DMS53 (cell line): ENCODE results near the gene NBEA.

Source experiments
- DNase-seq: peaks from one replicate; lab custom pipeline; 2025; lab: John Stamatoyannopoulos, UW

Gene NBEA

GRCh38 chr13:35475960-35476943 lies 534.2 kb downstream of the NBEA start, which contains the start of gene MAB21L1:
Gene MAB21L1, minus strand, starts transcription at chr13:35476689. Its CDS starts 551 bp downstream, at chr13:35476138.
- peak; percentile 76 for DNase-seq

GRCh38 chr13:35477386-35477946 lies 535.4 kb downstream of the NBEA start:
- no peak for DNase-seq

- no peak for DNase-seq
Measured at GRCh38 chr13:35478271-35479037, 536.4 kb downstream of the NBEA start.

- DNase-seq: no peak
Measured at GRCh38 chr13:35479038-35479492, 537.0 kb downstream of the NBEA start.

DNA sequence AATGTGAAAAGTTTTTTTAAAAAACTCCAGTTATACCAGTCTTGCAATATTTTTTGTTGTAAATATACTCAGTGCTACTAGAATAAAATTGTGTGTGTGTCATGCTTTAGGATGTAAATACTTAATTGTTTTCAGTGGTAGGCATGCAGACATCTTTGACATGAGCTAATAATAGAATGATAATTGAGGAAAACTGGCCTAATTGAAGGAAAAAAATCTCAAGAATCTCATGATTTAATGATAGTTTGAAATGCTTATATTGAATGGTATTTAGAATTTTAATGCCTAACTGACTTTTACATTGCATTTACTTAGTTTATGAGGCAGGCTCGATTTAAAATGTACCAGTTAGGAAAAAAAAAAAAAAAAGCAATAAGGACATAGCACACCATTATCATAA lies 537.6 kb downstream of the NBEA start:
- DNase-seq: no peak

DNA sequence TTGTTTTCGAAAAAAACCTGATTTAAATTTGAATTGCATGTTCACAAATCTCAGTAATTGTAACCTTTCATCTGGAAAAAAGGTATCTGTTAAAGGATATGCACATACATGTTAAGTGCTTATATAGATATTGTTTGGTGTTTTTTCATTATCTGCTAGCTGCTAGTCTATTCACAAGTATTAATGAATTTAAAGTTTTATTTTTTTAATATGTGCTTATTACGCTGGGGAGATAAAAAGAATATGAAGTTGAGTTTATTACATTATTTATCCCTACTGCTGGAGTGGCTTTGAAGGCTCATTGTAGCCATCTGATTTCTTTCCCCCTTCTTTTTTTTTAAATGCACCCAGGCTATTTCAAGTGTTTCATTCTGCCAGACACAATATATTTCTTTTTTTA lies 538.3 kb downstream of the NBEA start:
- DNase-seq: no peak

DNA sequence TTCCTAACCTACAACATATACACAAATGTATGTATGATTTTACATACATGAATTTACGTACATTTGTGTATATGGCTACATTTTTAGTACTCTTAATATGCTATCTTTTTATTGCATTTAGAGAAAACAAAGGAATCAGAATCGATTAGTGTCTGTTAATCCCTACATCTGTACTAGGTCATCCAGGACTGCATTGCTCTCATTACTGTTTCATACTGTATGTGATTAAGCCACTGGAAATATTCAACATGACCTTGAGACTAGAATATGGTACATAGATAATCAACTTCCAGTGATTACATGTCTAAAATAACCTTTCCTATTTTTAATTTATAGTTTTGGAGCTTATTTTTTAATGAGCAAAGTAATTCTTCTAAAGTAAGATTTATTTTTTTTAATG lies 539.7 kb downstream of the NBEA start:
- DNase-seq: no peak

- no peak for DNase-seq
Measured at GRCh38 chr13:35482527-35482926, 540.5 kb downstream of the NBEA start.

GRCh38 chr13:35483761-35484160 lies 541.7 kb downstream of the NBEA start:
- no peak for DNase-seq

- no peak for DNase-seq
Measured at GRCh38 chr13:35484384-35484783, 542.3 kb downstream of the NBEA start.

DNA sequence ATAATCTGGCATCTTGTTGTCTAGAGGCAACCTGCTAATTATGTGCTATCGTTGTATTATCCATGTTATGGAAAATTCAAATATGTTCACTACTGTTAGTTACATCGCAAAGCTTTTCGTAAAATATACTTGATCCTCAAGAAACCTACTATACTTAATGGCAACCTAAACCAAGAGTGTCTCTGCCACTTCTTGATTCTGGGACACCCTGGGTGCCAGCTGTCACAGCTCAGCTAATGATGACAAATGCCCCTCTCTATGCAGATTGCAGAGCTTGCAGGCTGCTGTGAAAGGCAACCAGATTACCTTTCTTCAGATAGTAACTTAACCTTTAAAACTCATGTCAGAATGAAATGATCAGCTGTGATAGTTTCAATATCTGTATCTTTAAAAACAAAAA lies 543.4 kb downstream of the NBEA start:
- no peak for DNase-seq

- no peak for DNase-seq
Measured at GRCh38 chr13:35489050-35489449, 547.0 kb downstream of the NBEA start.

DNA sequence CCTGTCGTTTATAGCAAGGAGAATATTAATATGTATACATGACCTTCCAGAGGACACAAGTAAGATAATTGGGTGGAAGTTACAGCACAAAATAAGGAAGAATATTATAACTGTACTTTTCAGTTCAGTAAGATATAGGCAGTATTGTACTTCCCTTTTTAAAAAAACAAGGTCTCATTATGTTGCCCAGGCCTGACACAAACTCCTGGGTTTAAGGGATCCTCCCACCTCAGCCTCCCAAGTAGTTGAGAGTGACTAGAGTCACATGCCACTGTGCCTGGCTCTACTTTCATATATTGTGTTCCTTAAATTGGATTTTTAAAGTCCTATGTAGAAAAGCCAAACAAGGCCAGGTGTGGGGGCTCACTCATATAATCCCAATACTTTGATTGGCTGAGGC lies 553.9 kb downstream of the NBEA start:
- DNase-seq: no peak

GRCh38 chr13:35496761-35497386 lies 554.8 kb downstream of the NBEA start:
- DNase-seq: no peak

GRCh38 chr13:35498231-35498630 lies 556.2 kb downstream of the NBEA start:
- DNase-seq: peak; percentile 81

DNA sequence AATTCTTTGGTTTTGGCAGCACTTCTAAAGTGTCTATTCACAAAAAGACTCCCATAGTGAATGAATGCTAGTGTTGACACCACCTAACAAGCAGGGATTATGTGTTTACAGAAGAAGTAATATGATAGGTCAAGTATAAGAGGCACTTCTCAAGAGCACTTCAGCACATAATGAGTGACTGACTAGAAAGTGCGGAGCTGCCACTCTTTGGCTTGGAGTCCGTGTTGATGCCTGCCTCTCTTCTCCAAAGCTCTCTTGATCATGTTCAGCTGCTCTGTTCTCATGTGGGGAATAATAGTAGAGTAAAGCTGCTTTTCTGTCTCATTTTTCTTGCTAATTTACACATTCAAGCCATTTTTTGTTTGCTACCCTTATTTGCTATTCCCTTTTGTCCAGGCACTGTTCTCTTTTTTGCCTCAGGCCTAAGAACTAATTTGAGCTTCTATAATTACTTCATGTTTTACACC lies 557.2 kb downstream of the NBEA start:
- DNase-seq: peak; percentile 97

DNA sequence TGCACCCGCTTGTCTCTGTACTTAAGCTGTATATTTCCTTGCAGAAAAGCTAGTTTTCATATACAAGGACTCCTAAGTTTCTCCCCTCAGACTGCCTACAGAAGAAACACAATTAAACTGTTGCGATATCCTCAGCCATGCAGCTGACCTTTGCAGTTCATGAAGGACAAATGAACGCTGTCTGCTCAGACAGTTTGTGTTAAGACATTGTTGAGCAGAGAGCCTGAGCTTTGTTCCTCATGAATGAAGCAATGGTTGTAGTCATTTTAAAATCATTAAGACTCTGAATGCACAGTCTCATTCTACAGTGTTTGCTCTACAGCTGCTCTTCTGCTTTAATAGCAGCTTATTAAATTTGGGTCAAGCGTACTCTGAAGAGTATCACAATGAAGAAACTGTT lies 557.6 kb downstream of the NBEA start:
- DNase-seq: no peak

- DNase-seq: peak; percentile 19
Measured at GRCh38 chr13:35500144-35500543, 558.1 kb downstream of the NBEA start.

DNA sequence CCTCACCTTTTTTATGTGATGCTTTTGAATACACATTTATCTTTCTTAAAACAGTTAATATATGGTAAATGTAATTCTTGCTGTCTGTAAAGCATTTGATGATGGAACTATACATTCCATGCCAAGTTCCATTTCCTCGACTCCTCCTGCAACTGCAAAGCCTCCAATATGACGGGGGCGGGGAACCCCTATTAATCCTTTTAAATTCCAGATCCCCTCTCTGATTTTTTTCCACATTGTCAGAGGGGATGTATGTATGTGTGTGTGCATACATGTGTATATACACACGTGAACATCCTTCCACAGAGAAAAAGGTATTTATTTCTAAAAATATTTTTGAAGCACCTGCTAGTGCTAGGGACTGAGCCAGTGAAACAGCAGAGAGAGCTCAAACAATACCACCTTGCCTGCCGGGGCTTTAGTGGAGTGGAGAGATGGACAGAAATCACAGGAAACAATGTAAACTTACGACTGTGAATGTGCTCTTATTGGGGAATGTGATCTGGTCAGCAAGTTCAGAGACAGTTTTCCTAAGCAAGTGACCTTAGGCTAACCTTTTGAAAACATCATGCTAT lies 559.7 kb downstream of the NBEA start:
- no peak for DNase-seq

DNA sequence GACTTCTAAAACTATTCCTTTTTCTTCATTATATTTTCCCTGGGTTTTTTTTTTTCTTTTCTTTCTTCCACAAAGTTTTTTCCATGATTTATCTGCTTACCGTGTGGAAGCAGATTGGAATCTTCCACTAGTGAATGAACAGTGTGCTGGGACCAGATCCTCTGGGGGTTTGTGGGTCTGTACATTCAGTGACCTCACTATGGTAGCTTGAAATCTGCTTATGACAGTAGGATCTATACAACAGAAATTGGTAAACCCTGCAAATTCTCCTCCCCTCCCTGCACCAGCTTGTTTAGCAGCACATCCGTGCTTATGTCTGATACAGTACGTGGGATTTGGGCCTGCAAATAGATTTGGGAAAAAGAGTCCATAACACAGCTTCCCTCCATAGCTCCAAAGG lies 560.4 kb downstream of the NBEA start:
- DNase-seq: no peak

GRCh38 chr13:35512271-35512920 lies 570.3 kb downstream of the NBEA start:
- no peak for DNase-seq
